ENCODE data around the gene TBX18.

Gene TBX18

GRCh38 chr6:84764332-84765049, at the start of gene TBX18:
TSS of gene TBX18 (minus strand) at chr6:84764598. CDS start at chr6:84764181, 417 bp downstream.
- peak; percentile 28 for DNase-seq

- DNase-seq: no peak
Measured at GRCh38 chr6:84811351-84811750, 47.0 kb upstream of the TBX18 start.

GRCh38 chr6:84809455-84809854, 45.1 kb upstream of the TBX18 start:
- DNase-seq: no peak

GRCh38 chr6:84808491-84809061, 44.2 kb upstream of the TBX18 start:
- no peak for DNase-seq

GRCh38 chr6:84805145-84805544, 40.7 kb upstream of the TBX18 start:
- no peak for DNase-seq

GRCh38 chr6:84804720-84805119, 40.3 kb upstream of the TBX18 start:
- no peak for DNase-seq

- DNase-seq: no peak
Measured at GRCh38 chr6:84801250-84801649, 36.9 kb upstream of the TBX18 start.

GRCh38 chr6:84798257-84798656, 33.9 kb upstream of the TBX18 start:
- DNase-seq: no peak

- DNase-seq: no peak
Measured at GRCh38 chr6:84796343-84796742, 31.9 kb upstream of the TBX18 start.

GRCh38 chr6:84791927-84792326, 27.5 kb upstream of the TBX18 start:
- no peak for DNase-seq

GRCh38 chr6:84791233-84791632, 26.8 kb upstream of the TBX18 start:
- DNase-seq: no peak

- no peak for DNase-seq
Measured at GRCh38 chr6:84789170-84789569, 24.8 kb upstream of the TBX18 start.

- DNase-seq: no peak
Measured at GRCh38 chr6:84788689-84789088, 24.3 kb upstream of the TBX18 start.

- DNase-seq: no peak
Measured at GRCh38 chr6:84785671-84786070, 21.3 kb upstream of the TBX18 start.

- DNase-seq: no peak
Measured at GRCh38 chr6:84779917-84780316, 15.5 kb upstream of the TBX18 start.

- no peak for DNase-seq
Measured at GRCh38 chr6:84779380-84779779, 15.0 kb upstream of the TBX18 start.

- no peak for DNase-seq
Measured at GRCh38 chr6:84777888-84778287, 13.5 kb upstream of the TBX18 start.

- DNase-seq: no peak
Measured at GRCh38 chr6:84776392-84776791, 12.0 kb upstream of the TBX18 start.

GRCh38 chr6:84775751-84776150, 11.4 kb upstream of the TBX18 start:
- no peak for DNase-seq

- no peak for DNase-seq
Measured at GRCh38 chr6:84774985-84775284, 10.5 kb upstream of the TBX18 start.

- DNase-seq: peak; percentile 11
Measured at GRCh38 chr6:84774157-84774984, 10.0 kb upstream of the TBX18 start.

GRCh38 chr6:84773431-84774156, 9.2 kb upstream of the TBX18 start:
- peak; percentile 12 for DNase-seq

- no peak for DNase-seq
Measured at GRCh38 chr6:84773133-84773430, 8.7 kb upstream of the TBX18 start.

All from NCI-H2171 treated with DMSO at 0.1 percent for 48 hours (cell line).